HepG2 (cell line): ENCODE data around the gene TLE1. TPM values are rescaled to one million over a fixed set of nuclear protein-coding genes. Genes with fewer than 3 reads are reported as not detected.

Experiments used
- CBX5 ChIP-seq: sonication (generic); formaldehyde crosslinking; IDR thresholded peaks from 2 replicates; pipeline ENCODE4 v1.4.0; 2020; ENCODE audit warnings: missing genetic modification reagents, borderline replicate concordance
- FOSL2 ChIP-seq: sonication (generic); formaldehyde crosslinking; IDR thresholded peaks from 2 replicates; pipeline ENCODE4 v1.4.0; 2020; ENCODE audit warnings: missing genetic modification reagents
- FOXO1 ChIP-seq: sonication (generic); formaldehyde crosslinking; IDR thresholded peaks from 2 replicates; pipeline ENCODE4 v1.4.0; 2020; ENCODE audit warnings: missing genetic modification reagents
- GPN1 ChIP-seq: sonication (generic); formaldehyde crosslinking; IDR thresholded peaks from 2 replicates; pipeline ENCODE4 v1.5.1; 2020; ENCODE audit warnings: missing genetic modification reagents, borderline replicate concordance
- HHEX ChIP-seq: IDR thresholded peaks from 2 replicates; pipeline ENCODE4 v1.6.1; 2016; ENCODE audit warnings: control low read depth
- KMT2B ChIP-seq: IDR thresholded peaks from 2 replicates; pipeline ENCODE4 v1.6.1; 2016; ENCODE audit warnings: missing genetic modification reagents, missing compliant biosample characterization
- MEIS2 ChIP-seq: sonication (generic); formaldehyde crosslinking; IDR thresholded peaks from 2 replicates; pipeline ENCODE4 v1.9.0; 2021; ENCODE audit warnings: mild to moderate bottlenecking, missing genetic modification reagents
- MLLT10 ChIP-seq: sonication (generic); formaldehyde crosslinking; IDR thresholded peaks from 2 replicates; pipeline ENCODE4 v1.4.0; 2020; ENCODE audit warnings: missing genetic modification reagents
- MZF1 ChIP-seq: sonication (generic); formaldehyde crosslinking; IDR thresholded peaks from 2 replicates; pipeline ENCODE4 v1.8.1; 2023; ENCODE audit warnings: mild to moderate bottlenecking, missing genetic modification reagents, borderline replicate concordance
- RORA ChIP-seq: sonication (generic); formaldehyde crosslinking; IDR thresholded peaks from 2 replicates; pipeline ENCODE4 v1.5.0; 2020; ENCODE audit warnings: mild to moderate bottlenecking, missing genetic modification reagents, moderate library complexity
- SOX6 ChIP-seq, 2 experiments: fragments of 450-650 bp in 1 of 2; sonication (generic) in 1 of 2; formaldehyde crosslinking in 1 of 2; IDR thresholded peaks; 2 replicates each; pipeline versions ENCODE4 v1.4.0 to v1.6.1; 2017 to 2020; ENCODE audit warnings: antibody characterized with exemption in 1 of 2, mild to moderate bottlenecking in 1 of 2, missing genetic modification reagents in 1 of 2
- STAG1 ChIP-seq: sonication (generic); formaldehyde crosslinking; IDR thresholded peaks from 2 replicates; pipeline ENCODE4 v1.4.0; 2020; ENCODE audit warnings: missing genetic modification reagents
- ZBTB20 ChIP-seq: sonication (generic); formaldehyde crosslinking; IDR thresholded peaks from 2 replicates; pipeline ENCODE4 v1.8.1; 2023; ENCODE audit warnings: missing genetic modification reagents, low read depth, mild to moderate bottlenecking, borderline replicate concordance
- ZNF121 ChIP-seq: sonication (generic); formaldehyde crosslinking; IDR thresholded peaks from 2 replicates; pipeline ENCODE4 v1.5.0; 2020; ENCODE audit warnings: mild to moderate bottlenecking, missing genetic modification reagents
- ZNF20 ChIP-seq: sonication (generic); formaldehyde crosslinking; IDR thresholded peaks from 2 replicates; pipeline ENCODE4 v1.4.0; 2020; ENCODE audit warnings: mild to moderate bottlenecking, moderate library complexity, missing genetic modification reagents
- ZNF3 ChIP-seq: IDR thresholded peaks from 2 replicates; pipeline ENCODE4 v1.7.0; 2017; ENCODE audit warnings: inconsistent platforms
- ZNF552 ChIP-seq: sonication (generic); formaldehyde crosslinking; IDR thresholded peaks from 2 replicates; pipeline ENCODE4 v1.9.0; 2022; ENCODE audit warnings: missing genetic modification reagents, mild to moderate bottlenecking, borderline replicate concordance
- ZNF850 ChIP-seq: sonication (generic); formaldehyde crosslinking; conservative IDR thresholded peaks from 2 replicates; pipeline ENCODE4 v1.9.0; 2021; ENCODE audit warnings: mild to moderate bottlenecking, missing genetic modification reagents
- polyA plus RNA-seq, 8 experiments: library from polyadenylated mRNA; depleted of rRNA in 3 of 8; stranded (reverse) in 7 of 8; unstranded in 1 of 8; fragments of >200 nt; fragmentation: Illumina TruSeq in 4 of 8; extraction: Trizol in 4 of 8; gene quantifications; 2 replicates each; pipeline versions ENCODE4 v1.2.1 to v1.2.3, GENCODE V29; 2011 to 2016; ENCODE audit warnings: low read depth in 4 of 8, missing spikeins in 1 of 8, mixed read lengths in 1 of 8; ENCODE audit not compliant: insufficient read depth in 1 of 8
- total RNA-seq, 5 experiments: library from RNA; depleted of rRNA; stranded (reverse); fragments of >200 nt; fragmentation: Illumina TruSeq; extraction: Trizol; gene quantifications; 2 replicates each; pipeline ENCODE4 v1.2.3, GENCODE V29; 2016; ENCODE audit warnings: low read depth in 1 of 5
- TF ChIP-seq, protein P1 (sequence below): sonication (generic); formaldehyde crosslinking; IDR thresholded peaks from 2 replicates; pipeline ENCODE4 v1.4.0; 2020; ENCODE audit warnings: missing genetic modification reagents
- TF ChIP-seq, protein P2 (sequence below): sonication (generic); formaldehyde crosslinking; IDR thresholded peaks from 2 replicates; pipeline ENCODE4 v1.8.0; 2022; ENCODE audit warnings: low read depth, missing genetic modification reagents
- TF ChIP-seq, protein P3 (sequence below): sonication (generic); formaldehyde crosslinking; IDR thresholded peaks from 2 replicates; pipeline ENCODE4 v1.4.0; 2020; ENCODE audit warnings: missing genetic modification reagents, borderline replicate concordance
- TF ChIP-seq, protein P4 (sequence below): sonication (generic); formaldehyde crosslinking; conservative IDR thresholded peaks from 2 replicates; pipeline ENCODE4 v1.5.0; 2020; ENCODE audit warnings: missing genetic modification reagents
- TF ChIP-seq, protein P5 (sequence below): sonication (generic); formaldehyde crosslinking; IDR thresholded peaks from 2 replicates; pipeline ENCODE4 v1.4.0; 2020; ENCODE audit warnings: missing genetic modification reagents

The TLE1 gene
- total and polyA plus RNA-seq, 2 of the 13 experiments (the other 11 are each of a cell fraction or from before 2014, with no cell fraction given) = 35.9 to 109 TPM

DNA sequence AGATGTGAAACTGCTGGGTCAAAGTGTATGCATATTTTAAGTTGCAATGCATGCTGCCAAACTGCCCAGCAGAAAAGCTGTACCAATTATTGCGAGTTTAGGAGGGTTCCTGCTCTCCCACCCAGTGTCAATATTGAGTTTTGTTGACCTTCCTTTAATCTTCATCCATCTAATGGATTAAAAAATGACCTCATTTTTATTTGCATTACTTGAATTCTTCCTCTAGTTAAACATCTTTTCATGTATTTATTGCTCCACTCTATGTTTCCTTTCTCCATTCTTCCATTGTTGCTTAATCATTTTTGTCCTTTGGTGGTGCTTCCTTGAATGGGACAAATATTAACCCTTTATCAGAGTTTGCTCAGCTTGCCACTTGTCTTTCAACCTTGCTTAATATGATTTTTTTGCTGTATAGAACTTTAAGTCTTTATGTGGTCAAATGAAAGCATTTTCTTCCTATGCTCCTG, 32.4 kb downstream of the TLE1 start (continued):
- TF ChIP-seq, protein P1, sequence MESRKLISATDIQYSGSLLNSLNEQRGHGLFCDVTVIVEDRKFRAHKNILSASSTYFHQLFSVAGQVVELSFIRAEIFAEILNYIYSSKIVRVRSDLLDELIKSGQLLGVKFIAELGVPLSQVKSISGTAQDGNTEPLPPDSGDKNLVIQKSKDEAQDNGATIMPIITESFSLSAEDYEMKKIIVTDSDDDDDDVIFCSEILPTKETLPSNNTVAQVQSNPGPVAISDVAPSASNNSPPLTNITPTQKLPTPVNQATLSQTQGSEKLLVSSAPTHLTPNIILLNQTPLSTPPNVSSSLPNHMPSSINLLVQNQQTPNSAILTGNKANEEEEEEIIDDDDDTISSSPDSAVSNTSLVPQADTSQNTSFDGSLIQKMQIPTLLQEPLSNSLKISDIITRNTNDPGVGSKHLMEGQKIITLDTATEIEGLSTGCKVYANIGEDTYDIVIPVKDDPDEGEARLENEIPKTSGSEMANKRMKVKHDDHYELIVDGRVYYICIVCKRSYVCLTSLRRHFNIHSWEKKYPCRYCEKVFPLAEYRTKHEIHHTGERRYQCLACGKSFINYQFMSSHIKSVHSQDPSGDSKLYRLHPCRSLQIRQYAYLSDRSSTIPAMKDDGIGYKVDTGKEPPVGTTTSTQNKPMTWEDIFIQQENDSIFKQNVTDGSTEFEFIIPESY (CRISPR knock-in tag) = no peak
- TF ChIP-seq, protein P2, sequence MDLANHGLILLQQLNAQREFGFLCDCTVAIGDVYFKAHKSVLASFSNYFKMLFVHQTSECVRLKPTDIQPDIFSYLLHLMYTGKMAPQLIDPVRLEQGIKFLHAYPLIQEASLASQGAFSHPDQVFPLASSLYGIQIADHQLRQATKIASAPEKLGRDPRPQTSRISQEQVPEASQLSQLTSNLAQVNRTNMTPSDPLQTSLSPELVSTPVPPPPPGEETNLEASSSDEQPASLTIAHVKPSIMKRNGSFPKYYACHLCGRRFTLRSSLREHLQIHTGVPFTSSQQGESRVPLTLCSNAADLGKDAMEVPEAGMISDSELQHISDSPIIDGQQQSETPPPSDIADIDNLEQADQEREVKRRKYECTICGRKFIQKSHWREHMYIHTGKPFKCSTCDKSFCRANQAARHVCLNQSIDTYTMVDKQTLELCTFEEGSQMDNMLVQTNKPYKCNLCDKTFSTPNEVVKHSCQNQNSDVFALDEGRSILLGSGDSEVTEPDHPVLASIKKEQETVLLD (CRISPR knock-in tag) = no peak
- peak; percentile 76 for TF ChIP-seq FOSL2 (CRISPR knock-in tag)
- no peak for TF ChIP-seq ZBTB20
- TF ChIP-seq RORA (CRISPR knock-in tag) = no peak
- no peak for TF ChIP-seq ZNF3 (CRISPR knock-in tag)
- peak; percentile 68 for TF ChIP-seq FOXO1 (CRISPR knock-in tag)
- TF ChIP-seq STAG1 (CRISPR knock-in tag) = peak; percentile 12; the same call in 1 of the 2 replicates
- TF ChIP-seq ZNF850 = no peak
- no peak for TF ChIP-seq KMT2B (CRISPR knock-in tag)
- no peak for TF ChIP-seq MEIS2 (CRISPR knock-in tag)
- no peak for TF ChIP-seq MZF1 (CRISPR knock-in tag)
- TF ChIP-seq, protein P3, sequence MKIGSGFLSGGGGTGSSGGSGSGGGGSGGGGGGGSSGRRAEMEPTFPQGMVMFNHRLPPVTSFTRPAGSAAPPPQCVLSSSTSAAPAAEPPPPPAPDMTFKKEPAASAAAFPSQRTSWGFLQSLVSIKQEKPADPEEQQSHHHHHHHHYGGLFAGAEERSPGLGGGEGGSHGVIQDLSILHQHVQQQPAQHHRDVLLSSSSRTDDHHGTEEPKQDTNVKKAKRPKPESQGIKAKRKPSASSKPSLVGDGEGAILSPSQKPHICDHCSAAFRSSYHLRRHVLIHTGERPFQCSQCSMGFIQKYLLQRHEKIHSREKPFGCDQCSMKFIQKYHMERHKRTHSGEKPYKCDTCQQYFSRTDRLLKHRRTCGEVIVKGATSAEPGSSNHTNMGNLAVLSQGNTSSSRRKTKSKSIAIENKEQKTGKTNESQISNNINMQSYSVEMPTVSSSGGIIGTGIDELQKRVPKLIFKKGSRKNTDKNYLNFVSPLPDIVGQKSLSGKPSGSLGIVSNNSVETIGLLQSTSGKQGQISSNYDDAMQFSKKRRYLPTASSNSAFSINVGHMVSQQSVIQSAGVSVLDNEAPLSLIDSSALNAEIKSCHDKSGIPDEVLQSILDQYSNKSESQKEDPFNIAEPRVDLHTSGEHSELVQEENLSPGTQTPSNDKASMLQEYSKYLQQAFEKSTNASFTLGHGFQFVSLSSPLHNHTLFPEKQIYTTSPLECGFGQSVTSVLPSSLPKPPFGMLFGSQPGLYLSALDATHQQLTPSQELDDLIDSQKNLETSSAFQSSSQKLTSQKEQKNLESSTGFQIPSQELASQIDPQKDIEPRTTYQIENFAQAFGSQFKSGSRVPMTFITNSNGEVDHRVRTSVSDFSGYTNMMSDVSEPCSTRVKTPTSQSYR (CRISPR knock-in tag) = no peak
- no peak for TF ChIP-seq CBX5 (CRISPR knock-in tag)
- TF ChIP-seq HHEX (CRISPR knock-in tag) = no peak
- no peak for TF ChIP-seq GPN1 (CRISPR knock-in tag)
- TF ChIP-seq, protein P4, sequence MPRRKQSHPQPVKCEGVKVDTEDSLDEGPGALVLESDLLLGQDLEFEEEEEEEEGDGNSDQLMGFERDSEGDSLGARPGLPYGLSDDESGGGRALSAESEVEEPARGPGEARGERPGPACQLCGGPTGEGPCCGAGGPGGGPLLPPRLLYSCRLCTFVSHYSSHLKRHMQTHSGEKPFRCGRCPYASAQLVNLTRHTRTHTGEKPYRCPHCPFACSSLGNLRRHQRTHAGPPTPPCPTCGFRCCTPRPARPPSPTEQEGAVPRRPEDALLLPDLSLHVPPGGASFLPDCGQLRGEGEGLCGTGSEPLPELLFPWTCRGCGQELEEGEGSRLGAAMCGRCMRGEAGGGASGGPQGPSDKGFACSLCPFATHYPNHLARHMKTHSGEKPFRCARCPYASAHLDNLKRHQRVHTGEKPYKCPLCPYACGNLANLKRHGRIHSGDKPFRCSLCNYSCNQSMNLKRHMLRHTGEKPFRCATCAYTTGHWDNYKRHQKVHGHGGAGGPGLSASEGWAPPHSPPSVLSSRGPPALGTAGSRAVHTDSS (CRISPR knock-in tag) = no peak
- no peak for TF ChIP-seq ZNF20 (CRISPR knock-in tag)
- no peak for TF ChIP-seq SOX6 (IDR thresholded peaks at IDR 0.05)
- peak; percentile 92 for TF ChIP-seq SOX6 (CRISPR knock-in tag; IDR thresholded peaks at IDR 0.05)
- no peak for TF ChIP-seq ZNF121 (CRISPR knock-in tag)
- TF ChIP-seq MLLT10 (CRISPR knock-in tag) = no peak
- no peak for TF ChIP-seq ZNF552 (CRISPR knock-in tag)
- TF ChIP-seq, protein P5, sequence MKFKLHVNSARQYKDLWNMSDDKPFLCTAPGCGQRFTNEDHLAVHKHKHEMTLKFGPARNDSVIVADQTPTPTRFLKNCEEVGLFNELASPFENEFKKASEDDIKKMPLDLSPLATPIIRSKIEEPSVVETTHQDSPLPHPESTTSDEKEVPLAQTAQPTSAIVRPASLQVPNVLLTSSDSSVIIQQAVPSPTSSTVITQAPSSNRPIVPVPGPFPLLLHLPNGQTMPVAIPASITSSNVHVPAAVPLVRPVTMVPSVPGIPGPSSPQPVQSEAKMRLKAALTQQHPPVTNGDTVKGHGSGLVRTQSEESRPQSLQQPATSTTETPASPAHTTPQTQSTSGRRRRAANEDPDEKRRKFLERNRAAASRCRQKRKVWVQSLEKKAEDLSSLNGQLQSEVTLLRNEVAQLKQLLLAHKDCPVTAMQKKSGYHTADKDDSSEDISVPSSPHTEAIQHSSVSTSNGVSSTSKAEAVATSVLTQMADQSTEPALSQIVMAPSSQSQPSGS (CRISPR knock-in tag) = peak; percentile 97
